HepG2 (cell line): ENCODE measurements around the gene CDH22.

Experiments
- ARNT2 ChIP-seq: sonication (generic); formaldehyde crosslinking; IDR thresholded peaks from 2 replicates; pipeline ENCODE4 v1.8.0; 2022; ENCODE audit warnings: mild to moderate bottlenecking, low read depth, missing genetic modification reagents, moderate library complexity
- CREBL2 ChIP-seq: sonication (generic); formaldehyde crosslinking; IDR thresholded peaks from 2 replicates; pipeline ENCODE4 v1.8.1; 2023; ENCODE audit warnings: missing genetic modification reagents, mild to moderate bottlenecking, borderline replicate concordance
- CTCF ChIP-seq: sonication (generic); formaldehyde crosslinking; IDR thresholded peaks from 2 replicates; pipeline ENCODE4 v1.5.0; 2020; ENCODE audit warnings: mild to moderate bottlenecking, missing genetic modification reagents, moderate library complexity
- ELF4 ChIP-seq: sonication (generic); formaldehyde crosslinking; IDR thresholded peaks from 2 replicates; pipeline ENCODE4 v1.5.0; 2020; ENCODE audit warnings: missing genetic modification reagents, mild to moderate bottlenecking, moderate library complexity, borderline replicate concordance
- GFI1 ChIP-seq: sonication (generic); formaldehyde crosslinking; IDR thresholded peaks from 2 replicates; pipeline ENCODE4 v1.5.0; 2020; ENCODE audit warnings: missing genetic modification reagents, mild to moderate bottlenecking, borderline replicate concordance
- MBNL3 ChIP-seq: fragments of 250-450 bp; sonication (Bioruptor Pico); conservative IDR thresholded peaks from 2 replicates; pipeline ENCODE4 v1.8.0; 2022; ENCODE audit warnings: mild to moderate bottlenecking, inconsistent platforms
- POLR2A ChIP-seq, 2 experiments: IDR thresholded peaks; 2 replicates each; pipeline ENCODE4 v1.6.1; 2011; ENCODE audit warnings: low read depth in 2 of 2, low read length in 2 of 2, mild to moderate bottlenecking in 1 of 2, moderate library complexity in 1 of 2; ENCODE audit not compliant: insufficient read depth in 1 of 2
- SP1 ChIP-seq, 2 experiments: fragments of 450-650 bp in 1 of 2; sonication (generic) in 1 of 2; formaldehyde crosslinking in 1 of 2; IDR thresholded peaks; 2 replicates each; pipeline versions ENCODE4 v1.4.0 to v1.6.1; 2016 to 2020; ENCODE audit warnings: missing genetic modification reagents in 1 of 2
- SRF ChIP-seq: IDR thresholded peaks from 2 replicates; pipeline ENCODE4 v1.6.1; 2011; ENCODE audit warnings: mild to moderate bottlenecking, low read depth, low read length, moderate library complexity
- ZNF703 ChIP-seq: sonication (generic); formaldehyde crosslinking; IDR thresholded peaks from 2 replicates; pipeline ENCODE4 v1.5.1; 2020; ENCODE audit warnings: missing genetic modification reagents, mild to moderate bottlenecking, moderate library complexity, borderline replicate concordance
- ZUFSP ChIP-seq: sonication (generic); formaldehyde crosslinking; IDR thresholded peaks from 2 replicates; pipeline ENCODE4 v1.9.0; 2021; ENCODE audit warnings: missing genetic modification reagents, mild to moderate bottlenecking, borderline replicate concordance

- no peak for TF ChIP-seq ELF4 (CRISPR knock-in tag)
- TF ChIP-seq CREBL2 (CRISPR knock-in tag) = no peak
- TF ChIP-seq CTCF (CRISPR knock-in tag) = no peak
- TF ChIP-seq ZNF703 (CRISPR knock-in tag) = no peak
- no peak for TF ChIP-seq POLR2A (IDR thresholded peaks at IDR 0.05; ENCODE audit: insufficient read depth in 1 of 2, low read depth in 2 of 2, low read length in 2 of 2)
- no peak for TF ChIP-seq SRF
- no peak for TF ChIP-seq ZUFSP
- no peak for TF ChIP-seq MBNL3
- no peak for TF ChIP-seq SP1 (IDR thresholded peaks at IDR 0.05)
- no peak for TF ChIP-seq SP1 (CRISPR knock-in tag; IDR thresholded peaks at IDR 0.05)
- TF ChIP-seq GFI1 (CRISPR knock-in tag) = no peak
- TF ChIP-seq ARNT2 (CRISPR knock-in tag) = no peak
Observed at GRCh38 chr20:46169245-46170171, 138.8 kb downstream of the CDH22 start.
